GM23338 (cell line): ENCODE results near the gene GALNT3. TPM values are rescaled to one million over a fixed set of nuclear protein-coding genes. Genes with fewer than 3 reads are reported as not detected.
A peak's percentile ranks its signal among the peaks of the same experiment; 100 is the strongest.

Experiments
- ATAC-seq: fragments of 200-7000 bp; cut with Tn5 transposase; 3 replicates; pipeline ENCODE4 v1.9.1; 2020
- DNase-seq: peaks from one replicate; pipeline ENCODE4 v3.0.0-alpha.2; 2015; ENCODE audit warnings: low spot score
- H2AFZ ChIP-seq: fragments of 200-600 bp; sonication (generic); 2 replicates; pipeline ENCODE4 v1.8.0; 2016; ENCODE audit warnings: antibody characterized with exemption, mild to moderate bottlenecking, moderate library complexity
- H3F3A ChIP-seq: fragments of 200-600 bp; sonication (generic); replicated peaks from 2 replicates; pipeline ENCODE4 v1.8.0; 2017; ENCODE audit warnings: antibody characterized with exemption, mixed run types, low read depth
- H3K27ac ChIP-seq: fragments of 200-600 bp; sonication (generic); 2 replicates; pipeline ENCODE4 v1.6.1; 2016; ENCODE audit warnings: low read depth
- H3K27me3 ChIP-seq: fragments of 200-600 bp; sonication (generic); 2 replicates; pipeline ENCODE4 v1.8.0; 2016; ENCODE audit warnings: mild to moderate bottlenecking, mixed run types, moderate library complexity; ENCODE audit not compliant: insufficient read depth
- H3K36me3 ChIP-seq: fragments of 200-600 bp; sonication (generic); 2 replicates; pipeline ENCODE4 v1.8.0; 2016; ENCODE audit warnings: mild to moderate bottlenecking; ENCODE audit not compliant: insufficient read depth
- H3K4me1 ChIP-seq: fragments of 200-600 bp; sonication (generic); 2 replicates; pipeline ENCODE4 v1.8.0; 2016; ENCODE audit warnings: mild to moderate bottlenecking, moderate library complexity; ENCODE audit not compliant: insufficient read depth
- H3K4me2 ChIP-seq: fragments of 200-600 bp; sonication (generic); 2 replicates; pipeline ENCODE4 v1.7.1; 2017; ENCODE audit warnings: mixed run types
- H3K4me3 ChIP-seq: fragments of 200-600 bp; sonication (generic); 2 replicates; pipeline ENCODE4 v1.6.1; 2016; ENCODE audit warnings: mixed run types
- H3K79me2 ChIP-seq: fragments of 200-600 bp; sonication (generic); replicated peaks from 2 replicates; pipeline ENCODE4 v1.8.0; 2017; ENCODE audit warnings: mild to moderate bottlenecking; ENCODE audit not compliant: insufficient read depth
- H3K9me2 ChIP-seq: fragments of 200-600 bp; sonication (generic); 2 replicates; pipeline ENCODE4 v1.8.0; 2017; ENCODE audit not compliant: insufficient read depth
- H4K20me1 ChIP-seq: fragments of 200-600 bp; sonication (generic); replicated peaks from 2 replicates; pipeline ENCODE4 v1.8.0; 2017; ENCODE audit warnings: mild to moderate bottlenecking; ENCODE audit not compliant: insufficient read depth
- H3K27ac Mint-ChIP-seq: 2 replicates; pipeline ENCODE4 v1.8.0; 2020; ENCODE audit warnings: inconsistent platforms, mild to moderate bottlenecking, moderate library complexity, mixed read lengths
- H3K27me3 Mint-ChIP-seq: 3 replicates; pipeline ENCODE4 v1.8.0; 2022; ENCODE audit warnings: low read depth, mild to moderate bottlenecking, moderate library complexity, mixed read lengths, inconsistent platforms; ENCODE audit not compliant: insufficient read depth, poor library complexity
- H3K36me3 Mint-ChIP-seq: 3 replicates; pipeline ENCODE4 v1.8.0; 2021; ENCODE audit warnings: low read depth, mild to moderate bottlenecking, inconsistent platforms, moderate library complexity, mixed read lengths
- H3K4me1 Mint-ChIP-seq: 3 replicates; pipeline ENCODE4 v1.8.0; 2020; ENCODE audit warnings: mild to moderate bottlenecking, inconsistent platforms, mixed read lengths
- H3K4me3 Mint-ChIP-seq: 3 replicates; pipeline ENCODE4 v1.8.0; 2021; ENCODE audit warnings: moderate library complexity, mild to moderate bottlenecking, inconsistent platforms, mixed read lengths
- H3K9me3 Mint-ChIP-seq: 3 replicates; pipeline ENCODE4 v1.8.0; 2020; ENCODE audit warnings: moderate library complexity, mild to moderate bottlenecking, inconsistent platforms, mixed read lengths
- CREB1 ChIP-seq: fragments of 250-450 bp; sonication (Bioruptor Pico); IDR thresholded peaks from 2 replicates; pipeline ENCODE4 v1.5.0; 2020; ENCODE audit warnings: low read depth, mild to moderate bottlenecking, moderate library complexity
- CTCF ChIP-seq, 2 experiments: fragments of 200-600 bp in 1 of 2; sonication (generic) in 1 of 2; conservative IDR thresholded peaks; 2 replicates each; pipeline versions ENCODE4 v1.5.1 to v1.6.1; 2016 to 2017; ENCODE audit warnings: antibody characterized with exemption in 2 of 2, low read depth in 2 of 2, mild to moderate bottlenecking in 2 of 2, moderate library complexity in 1 of 2
- EZH2 ChIP-seq: fragments of 200-600 bp; sonication (generic); IDR thresholded peaks from one replicate; pipeline ENCODE4 v1.8.0; 2017; ENCODE audit warnings: antibody characterized with exemption, mild to moderate bottlenecking, low read depth; ENCODE audit not compliant: unreplicated experiment
- EZH2phosphoT487 ChIP-seq: fragments of 200-600 bp; sonication (generic); IDR thresholded peaks from one replicate; pipeline ENCODE4 v1.8.1; 2018; ENCODE audit warnings: antibody characterized with exemption; ENCODE audit not compliant: unreplicated experiment
- JUNB ChIP-seq: IDR thresholded peaks from one replicate; pipeline ENCODE4 v1.6.1; 2016; ENCODE audit warnings: antibody characterized with exemption; ENCODE audit not compliant: unreplicated experiment
- POLR2AphosphoS5 ChIP-seq: IDR thresholded peaks from 2 replicates; pipeline ENCODE4 v1.6.1; 2016; ENCODE audit warnings: antibody characterized with exemption, low read depth
- STAT1 ChIP-seq: IDR thresholded peaks from one replicate; pipeline ENCODE4 v1.6.1; 2016; ENCODE audit warnings: antibody characterized with exemption; ENCODE audit not compliant: unreplicated experiment
- ZNF114 ChIP-seq: fragments of 250-450 bp; sonication (Bioruptor Pico); IDR thresholded peaks from 2 replicates; pipeline ENCODE4 v1.5.0; 2020; ENCODE audit warnings: mild to moderate bottlenecking, moderate library complexity
- polyA plus RNA-seq: library from polyadenylated mRNA; unstranded; fragments of >200 nt; fragmentation: Nextera tagmentation; extraction: Ambion mirVana; gene quantifications from 2 replicates; pipeline ENCODE4 v1.2.1, GENCODE V29; 2016
- total RNA-seq: library from RNA; depleted of rRNA; stranded (reverse); fragments of >200 nt; shearing (Covaris generic); gene quantifications from 2 replicates; pipeline ENCODE4 v1.2.3, GENCODE V29; 2014
- TF ChIP-seq, protein P1 (sequence below): IDR thresholded peaks from one replicate; pipeline ENCODE4 v1.6.1; 2018; ENCODE audit warnings: antibody characterized with exemption; ENCODE audit not compliant: unreplicated experiment

Gene GALNT3
- total and polyA plus RNA-seq, 2 experiments from 2014 or later, result 16.8 to 17.1 TPM

DNA sequence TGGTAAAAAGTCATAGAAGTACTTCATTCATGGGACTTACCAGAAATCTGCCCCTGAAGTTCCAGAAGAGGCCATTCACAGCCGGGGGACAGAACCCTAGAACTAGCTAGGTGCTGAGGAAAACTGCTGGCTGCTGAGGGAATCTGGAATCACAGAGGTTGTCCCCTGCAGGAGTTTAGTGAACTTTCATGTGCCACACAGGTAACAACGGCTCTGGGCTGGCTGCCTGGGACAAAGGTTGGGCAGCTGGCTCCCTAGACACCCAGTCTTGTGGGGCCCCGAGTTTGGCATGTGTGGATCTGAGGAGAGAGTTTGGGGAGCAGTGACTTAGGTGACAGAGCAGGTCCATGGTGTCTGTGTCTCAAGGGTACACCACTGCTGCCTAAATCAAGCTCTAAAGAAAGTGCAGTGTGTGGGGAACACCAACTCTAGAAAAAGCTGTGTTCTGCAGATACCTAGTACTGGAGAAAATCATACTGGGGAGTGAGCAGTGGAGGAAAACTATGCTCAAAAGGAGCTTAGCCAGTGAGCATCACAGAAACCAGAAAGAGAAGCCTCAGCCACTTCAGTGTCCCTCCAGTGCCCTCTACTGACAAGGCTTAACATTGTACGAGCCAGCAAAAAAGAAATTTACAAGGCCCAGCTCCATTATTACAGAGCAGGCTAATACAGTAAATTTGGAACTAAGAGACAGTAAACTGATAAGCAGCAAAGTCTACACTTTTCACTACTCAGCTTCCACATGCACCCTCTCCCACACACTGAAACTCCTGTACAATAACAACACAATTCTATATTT lies 15.2 kb downstream of the GALNT3 start:
- Histone ChIP-seq H3K9me2 (no peaks in the 10 kb centered on the region), H2AFZ (no peak overlapping the region), H4K20me1 (peaks cover 2% of the 10 kb centered on the region; the same call in 1 of the 2 replicates), H3K4me2 (peak overlapping the region; percentile 33; the same call in 1 of the 2 replicates), H3K27ac (no peak overlapping the region), H3K4me3 (no peak overlapping the region), H3K36me3 (no peaks in the 10 kb centered on the region), H3F3A (no peaks in the 10 kb centered on the region), H3K27me3 (no peaks in the 10 kb centered on the region), H3K4me1 (peaks cover 34% of the 10 kb centered on the region), H3K79me2 (peaks cover 100% of the 10 kb centered on the region)
- Mint-ChIP-seq H3K27ac (peak overlapping the region; percentile 25; the same call in 1 of the 2 replicates), H3K36me3 (peaks cover 35% of the 10 kb centered on the region), H3K4me1 (peaks cover 18% of the 10 kb centered on the region), H3K27me3 (peaks cover 2% of the 10 kb centered on the region), H3K9me3 (peaks cover 7% of the 10 kb centered on the region; the same call in 2 of the 3 replicates), H3K4me3 (no peak overlapping the region)
- ATAC-seq, result peak; percentile 89
- peak; percentile 73 for DNase-seq
- TF ChIP-seq CTCF (conservative IDR thresholded peaks at IDR 0.05; ENCODE audit: low read depth in 2 of 2) (peak; percentile 65 to 78), EZH2phosphoT487 (no peak)

DNA sequence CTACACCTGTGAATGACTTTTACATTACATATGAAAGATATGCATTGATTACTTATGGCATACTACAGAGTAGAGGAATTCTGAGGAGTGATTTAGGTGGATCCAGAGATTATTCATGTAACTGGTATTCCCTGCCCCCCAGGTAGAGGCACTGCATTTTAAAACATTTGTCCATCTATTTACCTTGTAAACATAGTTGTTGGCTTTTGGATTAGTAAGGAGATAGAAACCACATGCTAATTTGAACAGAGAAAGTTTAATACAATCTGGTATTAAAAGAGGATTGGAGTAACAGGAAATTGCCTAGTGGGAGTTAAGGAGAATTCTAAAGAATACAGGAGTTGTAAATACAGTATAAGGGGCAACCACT lies 15.9 kb downstream of the GALNT3 start:
- Histone ChIP-seq H3K4me3 (no peak overlapping the region), H2AFZ (no peak overlapping the region), H3K36me3 (no peaks in the 10 kb centered on the region), H3F3A (no peaks in the 10 kb centered on the region), H3K79me2 (peaks cover 100% of the 10 kb centered on the region), H3K27me3 (no peaks in the 10 kb centered on the region), H4K20me1 (no peaks in the 10 kb centered on the region; the same call in 1 of the 2 replicates), H3K4me2 (peak overlapping the region; percentile 33; the same call in 1 of the 2 replicates), H3K27ac (0 out of 2 replicates have a peak overlapping the region, but pooled peaks have one; percentile 46), H3K9me2 (no peaks in the 10 kb centered on the region), H3K4me1 (peaks cover 34% of the 10 kb centered on the region)
- DNase-seq (no peak), ATAC-seq (no peak)
- Mint-ChIP-seq H3K27ac (peak overlapping the region; percentile 22; the same call in 1 of the 2 replicates), H3K4me1 (peaks cover 18% of the 10 kb centered on the region), H3K9me3 (peaks cover 7% of the 10 kb centered on the region; the same call in 2 of the 3 replicates), H3K36me3 (peaks cover 38% of the 10 kb centered on the region), H3K27me3 (peaks cover 2% of the 10 kb centered on the region), H3K4me3 (no peak overlapping the region)
- TF ChIP-seq CREB1 (CRISPR knock-in tag), result no peak

DNA sequence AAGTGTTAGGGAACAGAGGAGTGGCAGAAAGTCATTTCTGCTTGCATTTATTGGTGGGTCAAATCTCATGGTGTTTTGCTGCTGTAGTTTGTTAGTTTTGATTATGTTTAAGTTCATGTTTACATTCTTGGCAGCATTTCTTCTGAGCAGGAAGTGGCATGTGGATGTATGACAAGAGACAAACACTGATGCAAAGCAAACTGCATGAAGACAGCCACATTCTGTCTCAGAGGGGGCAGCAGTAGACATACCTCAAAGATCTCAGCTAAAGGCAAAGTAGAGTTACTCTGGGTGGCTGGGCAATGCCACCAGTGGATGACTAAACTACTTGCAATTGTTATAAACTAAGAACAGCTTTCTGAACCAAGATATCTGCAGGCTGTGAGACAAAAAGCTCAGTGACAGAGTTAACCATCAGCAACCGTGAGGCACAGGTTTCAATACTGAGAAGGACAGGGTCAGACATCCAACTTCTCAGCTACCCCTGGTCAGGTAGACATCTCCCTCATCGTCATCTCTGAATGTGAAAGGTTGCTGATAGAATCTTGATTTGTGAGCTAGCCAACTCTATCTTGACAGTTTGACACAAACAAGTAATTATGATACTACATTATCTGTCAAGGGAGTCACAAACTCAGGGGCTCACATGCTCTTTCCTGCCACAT lies 16.4 kb downstream of the GALNT3 start:
- peaks cover 42% of the 10 kb centered on the region for H3K36me3 Mint-ChIP-seq
- H3K9me3 Mint-ChIP-seq, result peaks cover 7% of the 10 kb centered on the region; the same call in 2 of the 3 replicates
- no peaks in the 10 kb centered on the region for H3F3A ChIP-seq
- H3K27ac ChIP-seq, result peak overlapping the region; percentile 46; the same call in 1 of the 2 replicates
- H3K27me3 Mint-ChIP-seq, result peaks cover 2% of the 10 kb centered on the region
- no peak overlapping the region for H3K4me3 Mint-ChIP-seq
- peaks cover 18% of the 10 kb centered on the region for H3K4me1 Mint-ChIP-seq
- H3K36me3 ChIP-seq, result no peaks in the 10 kb centered on the region
- H3K27ac Mint-ChIP-seq, result peak overlapping the region; percentile 12; the same call in 1 of the 2 replicates
- ATAC-seq (no peak), DNase-seq (no peak)
- H3K4me3 ChIP-seq, result no peak overlapping the region
- peak overlapping the region; percentile 33 for H3K4me2 ChIP-seq
- H3K27me3 ChIP-seq, result no peaks in the 10 kb centered on the region
- peaks cover 100% of the 10 kb centered on the region for H3K79me2 ChIP-seq
- no peaks in the 10 kb centered on the region for H3K9me2 ChIP-seq
- H2AFZ ChIP-seq, result no peak overlapping the region
- H4K20me1 ChIP-seq, result no peaks in the 10 kb centered on the region; the same call in 1 of the 2 replicates
- H3K4me1 ChIP-seq, result peaks cover 34% of the 10 kb centered on the region
- no peak for TF ChIP-seq EZH2
- TF ChIP-seq ZNF114, result no peak
- TF ChIP-seq STAT1, result no peak
- no peak for TF ChIP-seq POLR2AphosphoS5
- TF ChIP-seq CREB1 (CRISPR knock-in tag), result no peak
- TF ChIP-seq CTCF (conservative IDR thresholded peaks at IDR 0.05; ENCODE audit: low read depth in 2 of 2), result no peak
- TF ChIP-seq JUNB, result no peak
- TF ChIP-seq, protein P1, sequence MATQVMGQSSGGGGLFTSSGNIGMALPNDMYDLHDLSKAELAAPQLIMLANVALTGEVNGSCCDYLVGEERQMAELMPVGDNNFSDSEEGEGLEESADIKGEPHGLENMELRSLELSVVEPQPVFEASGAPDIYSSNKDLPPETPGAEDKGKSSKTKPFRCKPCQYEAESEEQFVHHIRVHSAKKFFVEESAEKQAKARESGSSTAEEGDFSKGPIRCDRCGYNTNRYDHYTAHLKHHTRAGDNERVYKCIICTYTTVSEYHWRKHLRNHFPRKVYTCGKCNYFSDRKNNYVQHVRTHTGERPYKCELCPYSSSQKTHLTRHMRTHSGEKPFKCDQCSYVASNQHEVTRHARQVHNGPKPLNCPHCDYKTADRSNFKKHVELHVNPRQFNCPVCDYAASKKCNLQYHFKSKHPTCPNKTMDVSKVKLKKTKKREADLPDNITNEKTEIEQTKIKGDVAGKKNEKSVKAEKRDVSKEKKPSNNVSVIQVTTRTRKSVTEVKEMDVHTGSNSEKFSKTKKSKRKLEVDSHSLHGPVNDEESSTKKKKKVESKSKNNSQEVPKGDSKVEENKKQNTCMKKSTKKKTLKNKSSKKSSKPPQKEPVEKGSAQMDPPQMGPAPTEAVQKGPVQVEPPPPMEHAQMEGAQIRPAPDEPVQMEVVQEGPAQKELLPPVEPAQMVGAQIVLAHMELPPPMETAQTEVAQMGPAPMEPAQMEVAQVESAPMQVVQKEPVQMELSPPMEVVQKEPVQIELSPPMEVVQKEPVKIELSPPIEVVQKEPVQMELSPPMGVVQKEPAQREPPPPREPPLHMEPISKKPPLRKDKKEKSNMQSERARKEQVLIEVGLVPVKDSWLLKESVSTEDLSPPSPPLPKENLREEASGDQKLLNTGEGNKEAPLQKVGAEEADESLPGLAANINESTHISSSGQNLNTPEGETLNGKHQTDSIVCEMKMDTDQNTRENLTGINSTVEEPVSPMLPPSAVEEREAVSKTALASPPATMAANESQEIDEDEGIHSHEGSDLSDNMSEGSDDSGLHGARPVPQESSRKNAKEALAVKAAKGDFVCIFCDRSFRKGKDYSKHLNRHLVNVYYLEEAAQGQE, result no peak
